Nephron progenitor cell (in vitro differentiated cells): Measurements from ENCODE around the gene FOLR1.

Experiments used
- DNase-seq: peaks from one replicate; pipeline ENCODE4 v3.0.0; 2021
- H3K27ac Mint-ChIP-seq: 2 replicates; pipeline ENCODE4 v1.8.0; 2021; ENCODE audit warnings: mild to moderate bottlenecking, moderate library complexity, mixed read lengths
- H3K27me3 Mint-ChIP-seq: 2 replicates; pipeline ENCODE4 v1.8.0; 2021; ENCODE audit warnings: mild to moderate bottlenecking, low read depth, mixed read lengths; ENCODE audit not compliant: poor library complexity
- H3K36me3 Mint-ChIP-seq: 2 replicates; pipeline ENCODE4 v1.8.0; 2021; ENCODE audit warnings: low read depth, mixed read lengths
- H3K4me1 Mint-ChIP-seq: 2 replicates; pipeline ENCODE4 v1.8.0; 2021; ENCODE audit warnings: mixed read lengths
- H3K4me3 Mint-ChIP-seq: 2 replicates; pipeline ENCODE4 v1.8.0; 2021; ENCODE audit warnings: mild to moderate bottlenecking, moderate library complexity, mixed read lengths
- H3K9me3 Mint-ChIP-seq: 2 replicates; pipeline ENCODE4 v1.8.0; 2021; ENCODE audit warnings: mild to moderate bottlenecking, moderate library complexity, mixed read lengths
- TF ChIP-seq, protein P1 (sequence below): fragments of 200-600 bp; sonication (generic); IDR thresholded peaks from 2 replicates; pipeline ENCODE4 v1.5.0; 2021; ENCODE audit warnings: antibody characterized with exemption

FOLR1 gene

DNA sequence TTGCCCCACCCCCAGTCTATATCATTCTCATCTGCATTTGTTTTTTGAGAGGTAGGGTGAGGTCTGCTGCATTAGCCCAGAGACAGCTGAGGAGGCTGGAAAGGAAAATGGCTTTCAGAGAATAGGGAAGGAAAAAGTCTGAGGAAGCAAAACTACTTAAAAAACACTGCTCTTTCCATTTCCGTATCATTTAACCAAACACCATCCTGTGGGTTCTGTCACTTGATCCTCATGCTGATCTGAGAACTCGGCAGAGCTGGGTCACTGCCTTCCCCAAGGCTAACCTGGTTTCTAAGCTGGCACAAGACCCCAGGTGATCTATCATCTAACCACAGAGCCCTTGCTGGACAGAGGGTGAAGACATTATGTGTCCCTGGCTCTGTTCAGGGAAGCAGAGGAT lies 25.9 kb downstream of the FOLR1 start:
- TF ChIP-seq, protein P1, sequence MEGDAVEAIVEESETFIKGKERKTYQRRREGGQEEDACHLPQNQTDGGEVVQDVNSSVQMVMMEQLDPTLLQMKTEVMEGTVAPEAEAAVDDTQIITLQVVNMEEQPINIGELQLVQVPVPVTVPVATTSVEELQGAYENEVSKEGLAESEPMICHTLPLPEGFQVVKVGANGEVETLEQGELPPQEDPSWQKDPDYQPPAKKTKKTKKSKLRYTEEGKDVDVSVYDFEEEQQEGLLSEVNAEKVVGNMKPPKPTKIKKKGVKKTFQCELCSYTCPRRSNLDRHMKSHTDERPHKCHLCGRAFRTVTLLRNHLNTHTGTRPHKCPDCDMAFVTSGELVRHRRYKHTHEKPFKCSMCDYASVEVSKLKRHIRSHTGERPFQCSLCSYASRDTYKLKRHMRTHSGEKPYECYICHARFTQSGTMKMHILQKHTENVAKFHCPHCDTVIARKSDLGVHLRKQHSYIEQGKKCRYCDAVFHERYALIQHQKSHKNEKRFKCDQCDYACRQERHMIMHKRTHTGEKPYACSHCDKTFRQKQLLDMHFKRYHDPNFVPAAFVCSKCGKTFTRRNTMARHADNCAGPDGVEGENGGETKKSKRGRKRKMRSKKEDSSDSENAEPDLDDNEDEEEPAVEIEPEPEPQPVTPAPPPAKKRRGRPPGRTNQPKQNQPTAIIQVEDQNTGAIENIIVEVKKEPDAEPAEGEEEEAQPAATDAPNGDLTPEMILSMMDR: no peak
- Mint-ChIP-seq H3K27ac (no peak overlapping the region), H3K27me3 (peaks cover 36% of the 10 kb centered on the region), H3K9me3 (no peaks in the 10 kb centered on the region), H3K4me1 (peaks cover 47% of the 10 kb centered on the region), H3K4me3 (no peak overlapping the region), H3K36me3 (no peaks in the 10 kb centered on the region)
- no peak for DNase-seq

DNA sequence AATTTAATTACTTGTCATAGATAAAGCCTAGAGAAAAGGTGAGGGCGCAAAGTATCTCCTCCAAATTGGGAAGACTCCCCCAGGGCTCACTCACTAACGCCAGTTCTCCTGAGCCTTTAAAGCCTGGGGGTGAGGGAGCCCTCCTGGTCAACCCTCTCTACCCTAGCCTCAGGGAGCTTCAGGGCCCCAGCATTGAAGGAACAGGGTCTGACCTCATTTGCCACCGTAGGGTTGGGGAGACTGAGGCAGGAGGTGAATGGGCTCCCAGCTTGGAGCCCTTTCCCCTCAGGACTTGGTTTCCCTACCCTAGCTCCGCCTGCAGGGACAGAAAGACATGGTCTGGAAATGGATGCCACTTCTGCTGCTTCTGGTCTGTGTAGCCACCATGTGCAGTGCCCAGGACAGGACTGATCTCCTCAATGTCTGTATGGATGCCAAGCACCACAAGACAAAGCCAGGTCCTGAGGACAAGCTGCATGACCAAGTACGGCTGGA lies 26.4 kb downstream of the FOLR1 start:
- DNase-seq: no peak
- peaks cover 49% of the 10 kb centered on the region for H3K4me1 Mint-ChIP-seq
- H3K36me3 Mint-ChIP-seq: no peaks in the 10 kb centered on the region

DNA sequence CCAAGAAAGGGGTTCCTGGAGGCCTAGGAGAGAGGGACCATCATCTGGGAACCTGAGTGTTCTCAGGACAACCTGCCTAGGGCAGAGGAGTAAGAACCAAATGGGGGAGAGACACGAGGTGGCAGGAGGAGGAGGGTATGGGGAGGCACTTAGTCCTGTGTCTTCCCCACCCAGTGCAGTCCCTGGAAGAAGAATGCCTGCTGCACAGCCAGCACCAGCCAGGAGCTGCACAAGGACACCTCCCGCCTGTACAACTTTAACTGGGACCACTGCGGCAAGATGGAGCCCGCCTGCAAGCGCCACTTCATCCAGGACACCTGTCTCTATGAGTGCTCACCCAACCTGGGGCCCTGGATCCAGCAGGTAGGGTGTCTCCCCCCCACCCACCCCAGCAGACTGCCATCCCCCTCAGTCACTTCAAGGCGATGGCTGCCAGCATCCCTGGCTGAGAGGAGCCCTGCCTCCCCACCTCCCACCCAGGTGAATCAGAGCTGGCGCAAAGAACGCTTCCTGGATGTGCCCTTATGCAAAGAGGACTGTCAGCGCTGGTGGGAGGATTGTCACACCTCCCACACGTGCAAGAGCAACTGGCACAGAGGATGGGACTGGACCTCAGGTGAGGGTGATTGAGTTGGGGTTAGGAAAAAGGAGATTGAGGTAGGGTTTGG lies 28.9 kb downstream of the FOLR1 start:
- DNase-seq: no peak
- Mint-ChIP-seq H3K27ac (no peak overlapping the region), H3K36me3 (no peaks in the 10 kb centered on the region), H3K4me3 (no peak overlapping the region), H3K4me1 (peaks cover 57% of the 10 kb centered on the region), H3K9me3 (no peaks in the 10 kb centered on the region), H3K27me3 (peaks cover 14% of the 10 kb centered on the region)
- TF ChIP-seq, protein P1: no peak

More for the DNA sequence above, 26.4 kb downstream of the FOLR1 start:
- peaks cover 31% of the 10 kb centered on the region for H3K27me3 Mint-ChIP-seq
- no peak overlapping the region for H3K27ac Mint-ChIP-seq
- no peak overlapping the region for H3K4me3 Mint-ChIP-seq
- TF ChIP-seq, protein P1: no peak
- no peaks in the 10 kb centered on the region for H3K9me3 Mint-ChIP-seq

DNA sequence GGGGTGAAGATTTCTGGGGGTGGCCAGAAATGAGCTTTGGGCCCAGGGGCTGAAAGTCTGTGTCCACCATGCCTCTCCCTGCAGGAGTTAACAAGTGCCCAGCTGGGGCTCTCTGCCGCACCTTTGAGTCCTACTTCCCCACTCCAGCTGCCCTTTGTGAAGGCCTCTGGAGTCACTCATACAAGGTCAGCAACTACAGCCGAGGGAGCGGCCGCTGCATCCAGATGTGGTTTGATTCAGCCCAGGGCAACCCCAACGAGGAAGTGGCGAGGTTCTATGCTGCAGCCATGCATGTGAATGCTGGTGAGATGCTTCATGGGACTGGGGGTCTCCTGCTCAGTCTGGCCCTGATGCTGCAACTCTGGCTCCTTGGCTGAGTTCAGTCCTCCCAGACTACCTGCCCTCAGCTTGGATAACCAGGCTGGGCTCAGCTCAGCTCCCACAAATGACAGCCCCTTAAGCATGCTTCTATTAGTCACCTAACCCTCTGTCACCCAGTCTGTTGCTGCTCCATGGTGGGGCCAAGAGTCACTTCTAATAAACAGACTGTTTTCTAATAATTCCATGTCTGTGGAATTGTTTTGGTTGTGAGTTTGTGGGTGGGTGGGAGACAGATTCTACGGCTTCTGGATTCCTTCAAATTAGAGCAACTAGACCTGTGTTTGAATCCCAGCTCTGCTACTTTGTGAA lies 29.6 kb downstream of the FOLR1 start:
- H3K9me3 Mint-ChIP-seq: no peaks in the 10 kb centered on the region
- H3K27me3 Mint-ChIP-seq: peaks cover 9% of the 10 kb centered on the region
- peaks cover 61% of the 10 kb centered on the region for H3K4me1 Mint-ChIP-seq
- no peaks in the 10 kb centered on the region for H3K36me3 Mint-ChIP-seq
- TF ChIP-seq, protein P1: no peak
- peak overlapping the region; percentile 18 for H3K27ac Mint-ChIP-seq
- DNase-seq: no peak
- H3K4me3 Mint-ChIP-seq: no peak overlapping the region

DNA sequence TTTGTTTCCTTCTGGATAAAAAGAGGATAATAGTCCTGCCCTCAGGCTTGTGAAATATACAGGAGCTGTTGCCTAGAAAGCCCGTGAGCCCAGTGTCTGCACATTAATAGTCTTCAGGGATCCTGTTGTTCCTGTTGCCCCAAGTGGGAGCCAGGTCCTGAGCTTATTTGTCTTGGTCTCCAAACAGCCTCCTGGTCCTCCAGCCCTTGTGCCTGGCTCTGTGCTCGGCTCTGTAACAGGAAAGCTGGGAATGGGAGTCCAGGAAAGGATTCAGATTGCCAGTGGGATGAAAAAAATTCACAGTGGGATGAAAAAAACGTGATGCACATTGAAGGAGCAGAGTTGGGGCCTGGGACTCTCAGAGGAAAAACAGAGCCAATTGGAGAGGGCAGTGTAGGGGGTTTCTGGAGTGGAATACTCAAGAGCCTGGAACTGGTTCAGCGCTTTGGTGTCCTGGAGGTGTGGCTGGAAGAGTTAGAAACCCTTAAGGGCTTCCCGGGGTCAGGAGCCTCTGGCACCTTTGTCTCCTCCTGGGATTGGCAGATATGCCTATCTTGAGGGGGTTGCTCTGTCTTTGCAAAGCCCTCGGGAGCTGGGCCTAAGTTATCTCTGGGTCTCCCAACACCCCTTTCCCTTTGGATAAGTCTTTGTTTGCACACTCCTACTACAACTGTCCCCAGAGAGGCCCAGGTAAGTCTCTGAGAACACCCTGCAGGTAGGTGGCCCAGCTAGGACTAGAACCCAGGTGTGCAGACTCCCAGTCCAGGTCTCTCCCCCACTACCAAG lies 30.4 kb downstream of the FOLR1 start:
- peak overlapping the region; percentile 18 for H3K27ac Mint-ChIP-seq
- H3K9me3 Mint-ChIP-seq: no peaks in the 10 kb centered on the region
- TF ChIP-seq, protein P1: no peak
- no peaks in the 10 kb centered on the region for H3K36me3 Mint-ChIP-seq
- H3K4me1 Mint-ChIP-seq: peaks cover 61% of the 10 kb centered on the region
- DNase-seq: no peak
- peaks cover 9% of the 10 kb centered on the region for H3K27me3 Mint-ChIP-seq
- H3K4me3 Mint-ChIP-seq: peak overlapping the region; percentile 83
